GM10266 (cell line): ENCODE data around the gene CDHR4.

Source experiments
- DNase-seq: peaks from one replicate; pipeline ENCODE4 v3.0.0; 2012; ENCODE audit errors: extremely low spot score
- TF ChIP-seq, protein P1 (sequence below): IDR thresholded peaks from 2 replicates; pipeline ENCODE4 v1.5.1; 2012; ENCODE audit warnings: mild to moderate bottlenecking, low read depth; ENCODE audit not compliant: control insufficient read depth, insufficient read depth; ENCODE audit errors: missing control alignments

Gene CDHR4

DNA sequence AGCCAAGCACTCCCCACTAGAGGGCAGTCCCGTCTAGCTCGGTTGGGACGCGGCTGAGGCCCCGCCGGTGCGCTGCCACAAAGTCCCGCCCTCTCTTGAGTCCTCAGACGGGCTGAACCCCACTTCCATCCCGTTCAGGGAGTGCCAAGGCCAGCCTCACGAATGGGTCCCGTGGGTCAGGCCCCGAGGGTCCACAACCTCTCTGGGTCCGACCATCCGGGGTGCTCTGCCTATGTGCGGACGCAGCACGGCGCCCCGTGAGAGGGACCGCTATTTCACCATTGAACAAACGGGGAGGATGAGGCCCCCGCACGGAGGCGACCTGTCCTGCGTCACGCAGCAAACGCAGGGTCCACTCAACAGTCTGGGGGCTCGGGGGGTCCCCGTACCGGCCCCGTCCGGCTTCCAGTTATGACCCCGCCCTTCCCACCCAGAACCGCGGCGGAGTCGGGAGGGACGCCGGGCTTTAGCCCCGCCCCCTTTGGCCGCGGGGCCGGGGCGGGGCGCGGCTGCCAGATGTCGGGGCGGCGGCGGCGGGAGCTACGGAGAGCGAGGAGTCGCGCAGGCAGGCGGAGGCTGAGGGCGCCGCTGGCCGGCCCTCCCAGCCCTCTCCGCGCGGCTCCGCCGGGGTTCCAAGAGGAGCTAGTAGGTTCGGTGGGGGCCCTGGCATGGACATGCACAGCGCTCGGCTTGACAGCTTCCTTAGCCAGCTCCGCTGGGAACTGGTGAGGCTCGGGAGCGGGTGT, 3.2 kb upstream of the CDHR4 start, which contains the start of gene INKA1:
TSS of gene INKA1 (plus strand) at position 543 of the 746 bp plus-strand sequence. CDS start at position 675, 132 bp downstream.
- DNase-seq, result peak; percentile 90
- TF ChIP-seq, protein P1, sequence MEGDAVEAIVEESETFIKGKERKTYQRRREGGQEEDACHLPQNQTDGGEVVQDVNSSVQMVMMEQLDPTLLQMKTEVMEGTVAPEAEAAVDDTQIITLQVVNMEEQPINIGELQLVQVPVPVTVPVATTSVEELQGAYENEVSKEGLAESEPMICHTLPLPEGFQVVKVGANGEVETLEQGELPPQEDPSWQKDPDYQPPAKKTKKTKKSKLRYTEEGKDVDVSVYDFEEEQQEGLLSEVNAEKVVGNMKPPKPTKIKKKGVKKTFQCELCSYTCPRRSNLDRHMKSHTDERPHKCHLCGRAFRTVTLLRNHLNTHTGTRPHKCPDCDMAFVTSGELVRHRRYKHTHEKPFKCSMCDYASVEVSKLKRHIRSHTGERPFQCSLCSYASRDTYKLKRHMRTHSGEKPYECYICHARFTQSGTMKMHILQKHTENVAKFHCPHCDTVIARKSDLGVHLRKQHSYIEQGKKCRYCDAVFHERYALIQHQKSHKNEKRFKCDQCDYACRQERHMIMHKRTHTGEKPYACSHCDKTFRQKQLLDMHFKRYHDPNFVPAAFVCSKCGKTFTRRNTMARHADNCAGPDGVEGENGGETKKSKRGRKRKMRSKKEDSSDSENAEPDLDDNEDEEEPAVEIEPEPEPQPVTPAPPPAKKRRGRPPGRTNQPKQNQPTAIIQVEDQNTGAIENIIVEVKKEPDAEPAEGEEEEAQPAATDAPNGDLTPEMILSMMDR, result peak; percentile 95

DNA sequence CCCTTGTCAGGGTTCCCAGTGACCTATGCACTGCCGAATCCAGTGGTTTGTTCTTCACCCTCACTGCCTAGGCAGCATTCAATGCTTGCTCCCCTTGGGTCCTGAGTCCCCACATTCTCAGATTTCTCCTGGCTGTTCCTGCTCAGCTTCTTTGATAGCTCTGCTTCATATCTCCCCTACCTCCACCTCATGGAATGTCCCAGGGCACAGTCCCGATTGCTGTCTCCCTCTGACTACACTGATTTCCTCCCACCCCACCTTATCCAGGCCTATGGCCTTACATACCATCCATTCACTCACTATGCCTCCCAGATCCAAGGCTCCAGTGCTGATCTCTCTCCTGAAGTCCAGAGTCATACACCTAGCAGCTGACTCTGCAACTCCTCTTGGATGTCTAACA, 1.5 kb upstream of the CDHR4 start:
- TF ChIP-seq, protein P1, result no peak

DNA sequence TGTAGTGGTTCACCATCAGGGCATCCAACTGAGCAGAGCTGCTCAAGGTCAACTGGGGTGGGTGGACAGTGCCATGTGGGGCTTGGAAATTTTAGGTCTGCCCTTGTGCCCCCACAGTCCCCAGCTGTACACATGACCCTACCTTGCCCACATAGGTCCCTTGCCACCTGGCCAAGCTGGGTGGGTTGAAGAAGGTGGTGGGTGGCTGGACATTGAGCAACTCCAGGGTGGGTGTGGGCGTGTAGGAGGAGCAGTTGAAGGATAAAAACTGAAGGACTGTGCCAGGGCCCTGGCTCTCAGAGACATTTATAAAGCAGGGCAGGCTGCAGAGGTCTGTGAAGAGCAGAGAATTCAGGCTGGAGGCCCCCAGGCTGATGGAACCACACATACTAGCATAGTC, 568 bp downstream of the CDHR4 start:
- DNase-seq, result no peak
- TF ChIP-seq, protein P1, result no peak

More for the DNA sequence above, 1.5 kb upstream of the CDHR4 start:
- no peak for DNase-seq

GRCh38 chr3:49794926-49795905, 4.5 kb downstream of the CDHR4 start:
- no peak for DNase-seq
- TF ChIP-seq, protein P1, result no peak

DNA sequence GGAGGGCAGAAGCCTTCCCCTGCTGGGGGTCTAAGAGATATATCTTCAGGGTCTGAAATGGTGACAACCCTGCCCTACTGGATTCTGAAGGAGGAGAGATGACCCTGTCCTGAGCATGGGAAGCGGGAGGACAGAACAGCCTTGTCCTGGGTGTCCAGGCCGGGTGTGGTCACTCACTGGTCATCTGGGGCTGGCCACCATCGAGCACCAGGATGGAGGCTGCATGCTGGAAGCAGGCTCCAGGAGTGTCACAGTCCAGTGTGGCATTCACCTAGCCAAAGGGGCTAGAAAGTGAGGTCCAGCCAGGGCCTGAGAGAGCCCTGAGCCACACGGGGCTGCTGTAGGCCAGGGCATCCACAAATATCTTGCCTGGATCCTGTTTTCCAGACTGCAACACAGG, 5.2 kb downstream of the CDHR4 start:
- no peak for DNase-seq
- TF ChIP-seq, protein P1, result no peak

- DNase-seq, result no peak
- TF ChIP-seq, protein P1, result no peak
Measured at GRCh38 chr3:49793486-49794085, 6.1 kb downstream of the CDHR4 start.
